PFSK-1 (cell line): ENCODE results near the gene PERM1.

Source experiments
- POLR2AphosphoS5 ChIP-seq: IDR thresholded peaks from 2 replicates; pipeline ENCODE4 v1.6.1; 2012; ENCODE audit warnings: low read depth, mild to moderate bottlenecking, control low read depth, low read length, moderate library complexity
- SIN3A ChIP-seq: IDR thresholded peaks from 2 replicates; pipeline ENCODE4 v1.6.1; 2012; ENCODE audit warnings: mild to moderate bottlenecking, low read length, moderate library complexity, borderline replicate concordance; ENCODE audit not compliant: insufficient read depth
- TAF1 ChIP-seq: IDR thresholded peaks from 2 replicates; pipeline ENCODE4 v1.6.1; 2012; ENCODE audit warnings: low read length, control low read depth, borderline replicate concordance; ENCODE audit not compliant: insufficient read depth

GRCh38 chr1:995665-996633, 14.1 kb upstream of the PERM1 start:
- TF ChIP-seq POLR2AphosphoS5 (no peak), SIN3A (no peak), TAF1 (no peak)
